ENCODE results near the gene SPIRE2.
"Not testable (repeated sequence)": the region's sequence is repeated elsewhere in the genome, so short reads cannot be mapped to it uniquely, and the experiment has no call there.

SPIRE2 gene

GRCh38 chr16:89863741-89864526 is 35.7 kb downstream of the SPIRE2 start:
- peak in 1 of 2 donors; percentile 25 for DNase-seq (ENCODE audit: low read depth in 1 of 2, low spot score in 1 of 2)

GRCh38 chr16:89864527-89864820 is 36.2 kb downstream of the SPIRE2 start:
- DNase-seq (ENCODE audit: low read depth in 1 of 2, low spot score in 1 of 2): no peak

- no peak for DNase-seq (ENCODE audit: low read depth in 1 of 2, low spot score in 1 of 2)
Measured at GRCh38 chr16:89867918-89868317, 39.6 kb downstream of the SPIRE2 start.

- no peak for DNase-seq (ENCODE audit: low read depth in 1 of 2, low spot score in 1 of 2)
Measured at GRCh38 chr16:89869911-89870310, 41.6 kb downstream of the SPIRE2 start.

- DNase-seq (ENCODE audit: low read depth in 1 of 2, low spot score in 1 of 2): no peak
Measured at GRCh38 chr16:89870440-89870839, 42.2 kb downstream of the SPIRE2 start.

- no peak for DNase-seq (ENCODE audit: low read depth in 1 of 2, low spot score in 1 of 2)
Measured at GRCh38 chr16:89871895-89872294, 43.6 kb downstream of the SPIRE2 start.

- peak; percentile 78 to 79 for DNase-seq (ENCODE audit: low read depth in 1 of 2, low spot score in 1 of 2)
Measured at GRCh38 chr16:89873109-89873971, 45.1 kb downstream of the SPIRE2 start, which contains the start of gene TCF25. Gene TCF25, plus strand, starts transcription at chr16:89873592. Its CDS starts 76 bp downstream, at chr16:89873668.

GRCh38 chr16:89873972-89874689 is 45.9 kb downstream of the SPIRE2 start:
- peak; percentile 92 to 97 for DNase-seq (ENCODE audit: low read depth in 1 of 2, low spot score in 1 of 2)

- DNase-seq (ENCODE audit: low read depth in 1 of 2, low spot score in 1 of 2): not testable (repeated sequence)
Measured at GRCh38 chr16:89879123-89879522, 50.8 kb downstream of the SPIRE2 start.

- DNase-seq (ENCODE audit: low read depth in 1 of 2, low spot score in 1 of 2): no peak
Measured at GRCh38 chr16:89880477-89881367, 52.4 kb downstream of the SPIRE2 start.

GRCh38 chr16:89881368-89881730 is 53.1 kb downstream of the SPIRE2 start:
- DNase-seq (ENCODE audit: low read depth in 1 of 2, low spot score in 1 of 2): no peak

GRCh38 chr16:89883346-89884040 is 55.2 kb downstream of the SPIRE2 start:
- DNase-seq (ENCODE audit: low read depth in 1 of 2, low spot score in 1 of 2): no peak

- DNase-seq (ENCODE audit: low read depth in 1 of 2, low spot score in 1 of 2): no peak
Measured at GRCh38 chr16:89884041-89884421, 55.8 kb downstream of the SPIRE2 start.

- DNase-seq (ENCODE audit: low read depth in 1 of 2, low spot score in 1 of 2): no peak
Measured at GRCh38 chr16:89887243-89887642, 59.0 kb downstream of the SPIRE2 start.

GRCh38 chr16:89890200-89890599 is 61.9 kb downstream of the SPIRE2 start:
- no peak for DNase-seq (ENCODE audit: low read depth in 1 of 2, low spot score in 1 of 2)

- no peak for DNase-seq (ENCODE audit: low read depth in 1 of 2, low spot score in 1 of 2)
Measured at GRCh38 chr16:89890886-89891657, 62.8 kb downstream of the SPIRE2 start.

- no peak for DNase-seq (ENCODE audit: low read depth in 1 of 2, low spot score in 1 of 2)
Measured at GRCh38 chr16:89892055-89892630, 63.9 kb downstream of the SPIRE2 start.

GRCh38 chr16:89892635-89893034 is 64.4 kb downstream of the SPIRE2 start:
- DNase-seq (ENCODE audit: low read depth in 1 of 2, low spot score in 1 of 2): no peak

Measured in activated CD4-positive, alpha-beta T cell treated with anti-CD3 and anti-CD28 coated beads, Interleukin-2, amount 50 U/mL, for 24 hours (primary cell).